ENCODE results near the gene TNFRSF12A. TPM values are rescaled to one million over a fixed set of nuclear protein-coding genes. Genes with fewer than 3 reads are reported as not detected.

Gene TNFRSF12A
- total RNA-seq, 1 experiment from 2014 or later: 147 TPM

- no peaks in the 10 kb centered on the region for H3K79me1 ChIP-seq (ENCODE audit: insufficient read depth, low read depth, low read length, poor library complexity, severe bottlenecking)
- no peak overlapping the region for H3K4me2 ChIP-seq (ENCODE audit: insufficient read depth, insufficient read length, low read length)
- no peaks in the 10 kb centered on the region for H4K20me1 ChIP-seq (ENCODE audit: control insufficient read depth, insufficient read depth, insufficient read length)
- H2BK20ac ChIP-seq (ENCODE audit: low read depth, low read length, poor library complexity, severe bottlenecking): no peak overlapping the region
- H3K56ac ChIP-seq (ENCODE audit: insufficient read length, low read depth, low read length): no peak overlapping the region
- no CpG with 5 or more reads among the region's 9 CpGs for WGBS (ENCODE audit: extremely low coverage, insufficient read length, low lambda C conversion rate)
- H3T11ph ChIP-seq (ENCODE audit: low read length): no peak overlapping the region
- no peak for DNase-seq
- no peak overlapping the region for H3K27ac Mint-ChIP-seq
- no peak overlapping the region for H3K23ac ChIP-seq (ENCODE audit: insufficient read length, low read depth, low read length)
- H3K36me3 Mint-ChIP-seq (ENCODE audit: insufficient read depth in 1 of 3, low read depth in 3 of 3): no peaks in the 10 kb centered on the region
- H3K14ac ChIP-seq (ENCODE audit: insufficient read depth, low read length): peak overlapping the region; percentile 17; the same call in 1 of the 2 replicates
- no peaks in the 10 kb centered on the region for H3K79me2 ChIP-seq (ENCODE audit: insufficient read depth, low read length)
- H2BK12ac ChIP-seq (ENCODE audit: insufficient read length, low read depth, low read length): no peak overlapping the region
- H2AFZ ChIP-seq (ENCODE audit: low read length): no peak overlapping the region
- peaks cover 10% of the 10 kb centered on the region for H3K27me3 Mint-ChIP-seq (ENCODE audit: low read depth)
- H4K91ac ChIP-seq (ENCODE audit: insufficient read length, low read depth, low read length): no peak overlapping the region
- H3K4ac ChIP-seq (ENCODE audit: low read depth, low read length): no peak overlapping the region
- no peak overlapping the region for H4K5ac ChIP-seq (ENCODE audit: insufficient read length, low read depth, low read length)
- H2BK5ac ChIP-seq (ENCODE audit: insufficient read length, low read length): no peak overlapping the region
- H2BK120ac ChIP-seq (ENCODE audit: low read depth, low read length, poor library complexity, severe bottlenecking): no peak overlapping the region
- TF ChIP-seq CTCF (conservative IDR thresholded peaks at IDR 0.05): no peak
- no peak overlapping the region for H3K4me3 Mint-ChIP-seq
- no peaks in the 10 kb centered on the region for H3K9me3 ChIP-seq (ENCODE audit: control insufficient read depth, low read depth, low read length)
- H2AK5ac ChIP-seq (ENCODE audit: insufficient read length, low read length): no peak overlapping the region
- no peaks in the 10 kb centered on the region; the same call in 1 of the 2 replicates for H3K4me1 ChIP-seq (ENCODE audit: insufficient read depth, low read length)
- H3K9me3 Mint-ChIP-seq: no peaks in the 10 kb centered on the region
- H3K27ac ChIP-seq (ENCODE audit: insufficient read length, low read depth, low read length): no peak overlapping the region
- H4K8ac ChIP-seq (replicated peaks; ENCODE audit: insufficient read length, low read depth, low read length): no peak overlapping the region
- H3K23me2 ChIP-seq (ENCODE audit: insufficient read length, low read depth, low read length, poor library complexity, severe bottlenecking): no peaks in the 10 kb centered on the region
- no peak overlapping the region for H2BK15ac ChIP-seq (ENCODE audit: low read depth, low read length)
- no peaks in the 10 kb centered on the region for H3K27me3 ChIP-seq (ENCODE audit: insufficient read depth, low read length)
- peaks cover 17 to 50% of the 10 kb centered on the region in 2 experiments for H3K4me1 Mint-ChIP-seq
- H3K18ac ChIP-seq (ENCODE audit: insufficient read length, low read depth, low read length): no peak overlapping the region
- H3K9ac ChIP-seq (ENCODE audit: extremely low read depth, insufficient read length, low read length): no peak overlapping the region
Measured at GRCh38 chr16:2987286-2987685, 32.9 kb upstream of the TNFRSF12A start.

Measured in H9 (cell line).